SH-SY5Y (cell line): ENCODE measurements around the gene EIF3A.

Experiments used
- GATA2 ChIP-seq: IDR thresholded peaks from 2 replicates; pipeline ENCODE4 v1.6.1; 2011; ENCODE audit warnings: mild to moderate bottlenecking, low read depth, low read length
- GATA3 ChIP-seq: IDR thresholded peaks from 2 replicates; pipeline ENCODE4 v1.6.1; 2011; ENCODE audit warnings: low read depth, mild to moderate bottlenecking, low read length, moderate library complexity

GRCh38 chr10:119095640-119096039, 15.0 kb upstream of the EIF3A start:
- TF ChIP-seq GATA2 (no peak), GATA3 (no peak)
